HepG2 (cell line): ENCODE data around the gene CEP250. TPM values are rescaled to one million over a fixed set of nuclear protein-coding genes. Genes with fewer than 3 reads are reported as not detected.

Source experiments
- ARID5B ChIP-seq: IDR thresholded peaks from 2 replicates; pipeline ENCODE4 v1.4.0; 2020; ENCODE audit warnings: mild to moderate bottlenecking, missing genetic modification reagents
- CCAR2 ChIP-seq: fragments of 200-400 bp; formaldehyde crosslinking; optimal IDR thresholded peaks from 2 replicates; pipeline ENCODE3; 2018; ENCODE audit warnings: low read depth, mild to moderate bottlenecking, low read length, moderate library complexity
- CERS6 ChIP-seq: sonication (generic); formaldehyde crosslinking; IDR thresholded peaks from 2 replicates; pipeline ENCODE4 v1.5.0; 2020; ENCODE audit warnings: missing genetic modification reagents
- MXD3 ChIP-seq: IDR thresholded peaks from 2 replicates; pipeline ENCODE4 v1.6.1; 2016; ENCODE audit warnings: mild to moderate bottlenecking, missing biosample characterization, missing genetic modification reagents
- PHF5A ChIP-seq: IDR thresholded peaks from one replicate; pipeline ENCODE4 v1.6.1; 2018; ENCODE audit warnings: low read depth, missing genetic modification reagents; ENCODE audit not compliant: unreplicated experiment
- REXO4 ChIP-seq: sonication (generic); formaldehyde crosslinking; IDR thresholded peaks from 2 replicates; pipeline ENCODE4 v1.8.0; 2022; ENCODE audit warnings: missing genetic modification reagents, mild to moderate bottlenecking, borderline replicate concordance
- SKIL ChIP-seq: sonication (generic); formaldehyde crosslinking; IDR thresholded peaks from 2 replicates; pipeline ENCODE4 v1.8.0; 2022; ENCODE audit warnings: missing genetic modification reagents, mild to moderate bottlenecking, moderate library complexity, borderline replicate concordance
- TRIM22 ChIP-seq: fragments of 450-650 bp; IDR thresholded peaks from 2 replicates; pipeline ENCODE4 v1.6.1; 2017
- USF2 ChIP-seq, 2 experiments: sonication (generic) in 1 of 2; formaldehyde crosslinking in 1 of 2; IDR thresholded peaks; 2 replicates each; pipeline versions ENCODE4 v1.5.1 to v1.6.1; 2011 to 2020; ENCODE audit warnings: borderline replicate concordance in 1 of 2, low read depth in 1 of 2, low read length in 1 of 2, mild to moderate bottlenecking in 1 of 2, missing genetic modification reagents in 1 of 2, moderate library complexity in 1 of 2
- ZBTB33 ChIP-seq: sonication (generic); formaldehyde crosslinking; IDR thresholded peaks from 2 replicates; pipeline ENCODE4 v1.4.0; 2020; ENCODE audit warnings: missing genetic modification reagents
- ZNF414 ChIP-seq: sonication (generic); formaldehyde crosslinking; IDR thresholded peaks from 2 replicates; pipeline ENCODE4 v1.5.0; 2020; ENCODE audit warnings: missing genetic modification reagents
- polyA plus RNA-seq, 8 experiments: library from polyadenylated mRNA; depleted of rRNA in 3 of 8; stranded (reverse) in 7 of 8; unstranded in 1 of 8; fragments of >200 nt; fragmentation: Illumina TruSeq in 4 of 8; extraction: Trizol in 4 of 8; gene quantifications; 2 replicates each; pipeline versions ENCODE4 v1.2.1 to v1.2.3, GENCODE V29; 2011 to 2016; ENCODE audit warnings: low read depth in 4 of 8, missing spikeins in 1 of 8, mixed read lengths in 1 of 8; ENCODE audit not compliant: insufficient read depth in 1 of 8
- total RNA-seq, 5 experiments: library from RNA; depleted of rRNA; stranded (reverse); fragments of >200 nt; fragmentation: Illumina TruSeq; extraction: Trizol; gene quantifications; 2 replicates each; pipeline ENCODE4 v1.2.3, GENCODE V29; 2016; ENCODE audit warnings: low read depth in 1 of 5

The CEP250 gene
- total and polyA plus RNA-seq, 2 of the 13 experiments (the other 11 are each of a cell fraction or from before 2014, with no cell fraction given) = 28.8 to 55.3 TPM

- 0 out of 2 replicates have a peak, but pooled peaks have one; percentile 11 for TF ChIP-seq ARID5B (CRISPR knock-in tag)
- no peak for TF ChIP-seq ZNF414 (CRISPR knock-in tag)
- no peak for TF ChIP-seq ZBTB33 (CRISPR knock-in tag)
- TF ChIP-seq MXD3 = 0 out of 2 replicates have a peak, but pooled peaks have one; percentile 48
- TF ChIP-seq CERS6 (CRISPR knock-in tag) = no peak
- no peak for TF ChIP-seq USF2 (IDR thresholded peaks at IDR 0.05; ENCODE audit: low read depth, low read length)
- no peak for TF ChIP-seq USF2 (CRISPR knock-in tag; IDR thresholded peaks at IDR 0.05; ENCODE audit: borderline replicate concordance)
- TF ChIP-seq REXO4 = no peak
- TF ChIP-seq SKIL (CRISPR knock-in tag) = 0 out of 2 replicates have a peak, but pooled peaks have one; percentile 34
- no peak for TF ChIP-seq CCAR2
- no peak for TF ChIP-seq TRIM22
- no peak for TF ChIP-seq PHF5A (CRISPR knock-in tag)
Observed at GRCh38 chr20:35431621-35432429, 23.6 kb upstream of the CEP250 start (continued).
